BLaER1 (cell line): ENCODE results near the gene EGFL6.

Source experiments
- H3K27ac ChIP-seq: shearing (Covaris generic); formaldehyde crosslinking; 2 replicates; pipeline ENCODE4 v1.8.1; 2022
- H3K27me3 ChIP-seq: shearing (Covaris generic); formaldehyde crosslinking; 2 replicates; pipeline ENCODE4 v1.8.1; 2022
- H3K36me3 ChIP-seq: shearing (Covaris generic); formaldehyde crosslinking; 2 replicates; pipeline ENCODE4 v1.8.1; 2022
- H3K4me1 ChIP-seq: shearing (Covaris generic); formaldehyde crosslinking; 2 replicates; pipeline ENCODE4 v1.8.1; 2022
- H3K4me2 ChIP-seq: shearing (Covaris generic); formaldehyde crosslinking; 2 replicates; pipeline ENCODE4 v1.8.1; 2022
- H3K4me3 ChIP-seq: shearing (Covaris generic); formaldehyde crosslinking; 2 replicates; pipeline ENCODE4 v1.8.1; 2022
- H3K9ac ChIP-seq: shearing (Covaris generic); formaldehyde crosslinking; 2 replicates; pipeline ENCODE4 v1.8.1; 2022
- H3K9me3 ChIP-seq: shearing (Covaris generic); formaldehyde crosslinking; 2 replicates; pipeline ENCODE4 v1.8.1; 2022
- H4K20me1 ChIP-seq: shearing (Covaris generic); formaldehyde crosslinking; 2 replicates; pipeline ENCODE4 v1.8.1; 2022
- Cebpa-rat ChIP-seq: shearing (Covaris generic); IDR thresholded peaks from 2 replicates; pipeline ENCODE4 v1.8.1; 2022

Gene EGFL6, protein sequence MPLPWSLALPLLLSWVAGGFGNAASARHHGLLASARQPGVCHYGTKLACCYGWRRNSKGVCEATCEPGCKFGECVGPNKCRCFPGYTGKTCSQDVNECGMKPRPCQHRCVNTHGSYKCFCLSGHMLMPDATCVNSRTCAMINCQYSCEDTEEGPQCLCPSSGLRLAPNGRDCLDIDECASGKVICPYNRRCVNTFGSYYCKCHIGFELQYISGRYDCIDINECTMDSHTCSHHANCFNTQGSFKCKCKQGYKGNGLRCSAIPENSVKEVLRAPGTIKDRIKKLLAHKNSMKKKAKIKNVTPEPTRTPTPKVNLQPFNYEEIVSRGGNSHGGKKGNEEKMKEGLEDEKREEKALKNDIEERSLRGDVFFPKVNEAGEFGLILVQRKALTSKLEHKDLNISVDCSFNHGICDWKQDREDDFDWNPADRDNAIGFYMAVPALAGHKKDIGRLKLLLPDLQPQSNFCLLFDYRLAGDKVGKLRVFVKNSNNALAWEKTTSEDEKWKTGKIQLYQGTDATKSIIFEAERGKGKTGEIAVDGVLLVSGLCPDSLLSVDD

DNA sequence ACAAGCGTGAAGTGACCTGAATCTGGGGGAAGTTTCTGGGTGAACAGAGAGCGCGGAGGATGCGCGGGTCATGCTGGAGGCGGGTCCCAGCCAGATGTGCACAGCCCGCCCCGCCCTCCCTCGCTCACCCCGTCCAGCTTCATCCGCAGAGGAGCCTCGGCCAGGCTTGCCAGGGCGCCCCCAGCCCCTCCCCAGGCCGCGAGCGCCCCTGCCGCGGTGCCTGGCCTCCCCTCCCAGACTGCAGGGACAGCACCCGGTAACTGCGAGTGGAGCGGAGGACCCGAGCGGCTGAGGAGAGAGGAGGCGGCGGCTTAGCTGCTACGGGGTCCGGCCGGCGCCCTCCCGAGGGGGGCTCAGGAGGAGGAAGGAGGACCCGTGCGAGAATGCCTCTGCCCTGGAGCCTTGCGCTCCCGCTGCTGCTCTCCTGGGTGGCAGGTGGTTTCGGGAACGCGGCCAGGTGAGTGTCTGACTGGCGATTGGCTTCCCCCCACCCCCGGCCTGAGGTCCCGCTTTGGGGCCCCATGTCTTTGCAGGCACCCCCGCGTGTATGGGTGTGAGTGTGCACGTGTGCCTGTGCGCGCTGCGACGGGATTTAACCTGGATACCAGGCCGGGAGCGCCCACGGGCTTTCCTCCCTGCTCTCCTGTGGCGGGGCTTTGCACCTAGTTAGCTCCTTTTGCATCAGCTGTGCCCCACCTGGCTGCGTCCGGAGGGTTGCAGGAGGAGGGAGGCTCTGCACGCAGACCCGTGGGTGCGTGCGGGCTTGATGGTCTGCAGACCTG, at the start of gene EGFL6:
TSS of gene EGFL6 (plus strand) at position 123 of the 782 bp plus-strand sequence. CDS start at position 384, 261 bp downstream.
- no peaks in the 10 kb centered on the region for H3K36me3 ChIP-seq
- peaks cover 6% of the 10 kb centered on the region; the same call in 1 of the 2 replicates for H4K20me1 ChIP-seq
- no peak for TF ChIP-seq Cebpa-rat
- H3K27me3 ChIP-seq = peaks cover 99% of the 10 kb centered on the region
- H3K4me1 ChIP-seq = no peaks in the 10 kb centered on the region
- no peak within 1 kb of the TSS for H3K4me2 ChIP-seq
- H3K9me3 ChIP-seq = peaks cover 12% of the 10 kb centered on the region; the same call in 1 of the 2 replicates
- H3K4me3 ChIP-seq = no peak within 1 kb of the TSS
- no peak within 1 kb of the TSS for H3K27ac ChIP-seq
- no peak within 1 kb of the TSS for H3K9ac ChIP-seq

DNA sequence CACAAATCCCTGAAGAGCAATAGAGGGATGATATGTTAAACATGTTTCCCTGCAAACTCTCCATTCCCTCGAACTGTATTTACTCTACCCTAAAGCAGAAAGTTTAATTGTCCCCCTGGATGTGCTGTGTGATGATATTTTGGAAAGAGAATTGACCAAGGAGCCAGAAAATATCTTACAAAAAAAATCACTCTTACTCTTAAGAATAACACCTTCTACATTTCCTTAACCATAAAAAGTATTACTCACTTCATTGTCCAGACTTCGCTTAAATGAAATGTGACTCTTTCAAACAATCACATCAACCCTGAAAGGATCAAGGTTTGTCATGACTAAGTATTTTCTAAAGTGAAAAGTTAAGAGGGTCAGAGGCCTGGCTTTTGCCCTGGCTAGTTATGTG, 49.0 kb upstream of the EGFL6 start:
- peaks cover 100% of the 10 kb centered on the region for H3K27me3 ChIP-seq
- TF ChIP-seq Cebpa-rat = no peak
- H3K9me3 ChIP-seq = peaks cover 16% of the 10 kb centered on the region; the same call in 1 of the 2 replicates
- H3K36me3 ChIP-seq = no peaks in the 10 kb centered on the region
- peaks cover 7% of the 10 kb centered on the region; the same call in 1 of the 2 replicates for H3K4me1 ChIP-seq
- H4K20me1 ChIP-seq = no peaks in the 10 kb centered on the region; the same call in 1 of the 2 replicates
- H3K27ac ChIP-seq = no peak overlapping the region
- no peak overlapping the region for H3K4me2 ChIP-seq
- H3K9ac ChIP-seq = no peak overlapping the region
- H3K4me3 ChIP-seq = no peak overlapping the region

DNA sequence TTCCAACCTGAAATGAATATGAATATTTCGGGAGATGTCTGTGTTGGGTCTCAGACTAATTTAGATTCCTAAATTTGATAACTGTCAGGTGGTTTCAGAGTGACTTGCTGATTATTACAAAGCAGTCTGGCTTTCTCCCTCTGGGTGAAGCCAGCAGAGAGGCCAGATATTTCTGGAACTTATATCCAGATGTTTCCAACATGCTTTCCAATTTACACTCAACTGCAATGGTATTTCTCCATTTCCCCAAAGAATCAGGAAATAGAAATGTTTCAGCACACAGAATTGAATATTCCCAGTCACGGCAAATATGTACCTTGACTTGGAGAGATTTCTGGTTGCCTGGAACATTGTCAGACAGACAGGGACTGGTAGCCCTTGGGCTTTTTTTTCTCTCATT, 48.5 kb upstream of the EGFL6 start:
- peaks cover under 1% of the 10 kb centered on the region; the same call in 1 of the 2 replicates for H3K4me1 ChIP-seq
- H3K9ac ChIP-seq = no peak overlapping the region
- no peaks in the 10 kb centered on the region for H3K36me3 ChIP-seq
- H3K27me3 ChIP-seq = peaks cover 100% of the 10 kb centered on the region
- H3K27ac ChIP-seq = no peak overlapping the region
- H3K4me3 ChIP-seq = no peak overlapping the region
- peaks cover 16% of the 10 kb centered on the region; the same call in 1 of the 2 replicates for H3K9me3 ChIP-seq
- no peaks in the 10 kb centered on the region; the same call in 1 of the 2 replicates for H4K20me1 ChIP-seq
- no peak overlapping the region for H3K4me2 ChIP-seq
- no peak for TF ChIP-seq Cebpa-rat

DNA sequence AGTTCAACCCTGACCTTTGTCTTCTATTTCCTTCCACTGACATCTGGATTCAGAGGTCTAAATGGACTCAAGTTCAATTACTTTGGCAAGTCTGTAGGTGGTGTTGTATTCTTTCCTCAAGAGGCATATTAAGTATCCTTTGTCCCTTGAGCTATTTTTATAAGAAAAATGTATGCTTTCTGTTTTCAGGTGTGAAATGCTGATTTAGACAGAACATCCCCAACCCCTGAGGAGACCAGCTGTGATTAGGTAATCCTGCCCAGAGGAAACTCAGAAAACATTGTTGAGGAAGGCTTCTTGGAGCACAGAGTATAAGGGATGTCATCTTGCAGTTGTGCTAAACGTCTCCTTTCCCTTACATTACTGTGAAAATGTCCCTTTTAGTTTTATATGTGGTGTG, 46.6 kb upstream of the EGFL6 start:
- no peak for TF ChIP-seq Cebpa-rat
- peaks cover 86% of the 10 kb centered on the region for H3K27me3 ChIP-seq
- no peaks in the 10 kb centered on the region for H3K4me1 ChIP-seq

GRCh38 chrX:13533726-13534125, 35.7 kb upstream of the EGFL6 start:
- no peak for TF ChIP-seq Cebpa-rat
- Histone ChIP-seq H3K27me3 (peaks cover 96% of the 10 kb centered on the region), H3K27ac (no peak overlapping the region), H3K9me3 (no peaks in the 10 kb centered on the region), H3K36me3 (no peaks in the 10 kb centered on the region), H3K4me2 (no peak overlapping the region), H3K4me1 (peaks cover 17% of the 10 kb centered on the region), H4K20me1 (no peaks in the 10 kb centered on the region), H3K9ac (no peak overlapping the region), H3K4me3 (no peak overlapping the region)

More for the DNA sequence above, 46.6 kb upstream of the EGFL6 start:
- H4K20me1 ChIP-seq = no peaks in the 10 kb centered on the region; the same call in 1 of the 2 replicates
- H3K36me3 ChIP-seq = no peaks in the 10 kb centered on the region
- no peak overlapping the region for H3K4me2 ChIP-seq
- no peak overlapping the region for H3K9ac ChIP-seq
- H3K9me3 ChIP-seq = peaks cover 13% of the 10 kb centered on the region; the same call in 1 of the 2 replicates
- H3K4me3 ChIP-seq = no peak overlapping the region
- no peak overlapping the region for H3K27ac ChIP-seq

DNA sequence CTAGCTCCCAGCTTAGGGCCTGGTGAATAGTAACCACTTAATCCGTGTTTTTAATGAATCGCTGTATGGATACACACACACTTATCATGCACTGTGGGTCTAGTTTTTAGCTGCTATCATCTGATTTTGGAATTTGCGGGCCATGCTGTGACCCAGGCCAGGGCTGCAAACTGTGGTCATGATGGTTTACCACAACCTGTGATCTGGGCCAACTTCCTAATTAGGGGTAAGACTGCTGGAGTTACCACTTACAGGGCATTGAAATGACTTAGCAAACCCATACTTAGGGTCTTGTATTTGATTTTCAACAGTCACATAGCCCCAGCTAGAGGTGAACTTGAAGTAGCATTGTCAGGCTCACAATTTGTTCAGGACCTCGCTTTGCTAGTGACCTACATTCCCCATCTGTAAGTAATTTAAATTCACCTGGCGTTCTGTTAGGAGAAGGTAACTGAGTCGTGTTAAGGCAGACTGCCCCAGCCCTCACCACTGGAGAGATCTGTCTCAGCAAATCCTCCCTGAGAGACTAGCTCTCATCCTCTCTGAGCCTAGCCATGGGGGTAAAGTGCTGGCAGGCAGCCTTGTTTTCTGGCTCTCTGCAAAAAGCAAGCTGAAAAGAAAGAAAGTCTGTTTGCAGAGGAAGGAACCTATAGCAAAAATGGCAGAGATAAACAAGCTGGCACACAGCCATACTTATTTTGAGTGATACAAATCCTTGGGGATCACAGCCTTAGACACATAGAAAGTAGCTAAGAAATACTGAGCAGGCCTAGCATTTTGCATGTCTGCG, 33.8 kb upstream of the EGFL6 start:
- peak overlapping the region; percentile 52 for H3K4me2 ChIP-seq
- peaks cover 17% of the 10 kb centered on the region for H3K4me1 ChIP-seq
- H3K9me3 ChIP-seq = no peaks in the 10 kb centered on the region
- H4K20me1 ChIP-seq = no peaks in the 10 kb centered on the region
- H3K36me3 ChIP-seq = no peaks in the 10 kb centered on the region
- H3K9ac ChIP-seq = no peak overlapping the region
- H3K27ac ChIP-seq = no peak overlapping the region
- no peak overlapping the region for H3K4me3 ChIP-seq
- peaks cover 95% of the 10 kb centered on the region for H3K27me3 ChIP-seq
- no peak for TF ChIP-seq Cebpa-rat

DNA sequence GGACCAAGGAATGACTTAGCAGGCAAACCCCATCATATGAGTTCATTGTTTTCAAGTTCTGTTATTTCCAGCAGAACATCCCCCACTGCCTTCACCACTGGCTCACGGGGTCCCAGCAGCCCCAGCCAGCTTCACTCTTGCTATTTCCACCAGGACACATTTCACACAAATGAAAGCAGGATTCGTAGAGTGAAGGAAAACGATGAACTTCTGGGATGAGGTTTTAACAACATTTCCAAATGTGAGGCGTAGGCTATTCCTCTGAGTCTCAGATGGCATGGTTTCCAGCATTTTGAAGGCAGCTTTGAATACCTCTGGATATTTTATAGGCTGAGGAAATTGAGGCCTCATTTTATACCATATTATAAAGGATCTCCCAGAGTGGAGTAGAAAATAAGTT, 32.9 kb upstream of the EGFL6 start:
- H3K27ac ChIP-seq = no peak overlapping the region
- 0 out of 2 replicates have a peak overlapping the region, but pooled peaks have one; percentile 52 for H3K4me2 ChIP-seq
- no peaks in the 10 kb centered on the region for H3K36me3 ChIP-seq
- no peak overlapping the region for H3K4me3 ChIP-seq
- H3K9me3 ChIP-seq = no peaks in the 10 kb centered on the region
- H4K20me1 ChIP-seq = no peaks in the 10 kb centered on the region
- TF ChIP-seq Cebpa-rat = no peak
- H3K4me1 ChIP-seq = peaks cover 17% of the 10 kb centered on the region
- H3K9ac ChIP-seq = no peak overlapping the region
- H3K27me3 ChIP-seq = peaks cover 95% of the 10 kb centered on the region

DNA sequence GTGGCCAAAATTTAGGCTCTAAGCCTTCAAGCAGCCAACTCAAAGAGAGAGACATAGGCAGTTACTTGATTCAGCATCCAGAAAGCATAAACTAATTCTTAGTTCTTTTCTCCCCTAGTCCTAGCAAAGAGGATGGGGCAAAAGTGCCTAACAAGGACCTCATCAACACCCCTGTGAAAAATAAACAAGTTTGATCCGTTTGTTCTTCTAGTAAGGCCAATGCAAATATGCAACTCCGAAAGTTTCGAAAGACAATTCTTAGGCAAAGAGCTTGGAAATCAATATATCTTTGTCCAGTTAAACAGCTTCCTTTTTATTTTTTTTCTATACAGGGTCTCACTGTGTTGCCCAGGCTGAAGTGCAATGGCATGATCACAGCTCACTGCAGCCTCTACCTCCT, 31.0 kb upstream of the EGFL6 start:
- Histone ChIP-seq H3K4me2 (no peak overlapping the region), H3K36me3 (no peaks in the 10 kb centered on the region), H3K27me3 (peaks cover 95% of the 10 kb centered on the region), H3K4me3 (no peak overlapping the region), H3K4me1 (peaks cover 17% of the 10 kb centered on the region), H3K9ac (no peak overlapping the region), H4K20me1 (no peaks in the 10 kb centered on the region), H3K9me3 (no peaks in the 10 kb centered on the region), H3K27ac (no peak overlapping the region)
- no peak for TF ChIP-seq Cebpa-rat

DNA sequence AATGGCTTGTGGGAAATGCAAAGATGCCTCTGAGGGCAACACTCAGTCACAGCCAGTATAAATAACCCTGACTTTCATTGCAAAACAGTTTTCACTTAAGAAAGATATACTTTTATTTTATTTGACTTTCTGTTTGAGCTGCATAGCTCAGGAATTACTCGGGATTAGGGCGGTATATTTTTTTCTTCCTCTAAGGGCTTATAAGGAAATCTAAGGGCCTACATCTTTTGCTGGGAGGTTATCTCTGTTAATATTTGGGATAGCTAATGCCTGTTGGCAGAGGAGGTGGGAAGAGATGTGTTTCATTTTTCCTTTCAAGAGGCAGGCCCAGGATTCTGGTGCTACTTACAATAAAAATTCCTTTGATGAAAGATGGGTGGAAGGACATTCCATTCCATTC, 28.8 kb upstream of the EGFL6 start:
- Histone ChIP-seq H3K9ac (no peak overlapping the region), H3K36me3 (no peaks in the 10 kb centered on the region), H3K27me3 (peaks cover 94% of the 10 kb centered on the region), H3K4me1 (peaks cover 9% of the 10 kb centered on the region), H3K9me3 (no peaks in the 10 kb centered on the region), H3K4me2 (no peak overlapping the region), H4K20me1 (peaks cover 9% of the 10 kb centered on the region; the same call in 1 of the 2 replicates), H3K4me3 (no peak overlapping the region), H3K27ac (no peak overlapping the region)
- TF ChIP-seq Cebpa-rat = no peak
